K562 (cell line): Measurements from ENCODE around the gene ANKH. TPM values are rescaled to one million over a fixed set of nuclear protein-coding genes. Genes with fewer than 3 reads are reported as not detected.
A peak's percentile ranks its signal among the peaks of the same experiment; 100 is the strongest.

Experiments used
- ATAC-seq: fragments of 200-7000 bp; cut with Tn5 transposase; 3 replicates; pipeline ENCODE4 v1.9.1; 2020; ENCODE audit warnings: moderate library complexity
- BruUV-seq: library from RNA; stranded (reverse); fragments of 400-500 nt; replicated peaks from 2 replicates; lab custom pipeline; 2021; lab: Mats Ljungman, UMichigan
- CTCF ChIA-PET: fragments of 300-600 bp; formaldehyde crosslinking; extraction: SDS; loops from one replicate; lab custom pipeline; 2021; ENCODE audit warnings: low intra/inter-chr PET ratio; lab: Yijun Ruan, JAX
- POLR2A ChIA-PET: fragments of 300-600, 350-650 bp; sonication (Branson Sonifier 250); formaldehyde crosslinking; extraction: SDS; loops from one replicate; lab custom pipeline; 2021; ENCODE audit warnings: antibody characterized with exemption, inconsistent platforms; lab: Yijun Ruan, JAX
- DNase-seq, 4 experiments: peaks; one replicate each; pipeline versions ENCODE4 v3.0.0 to v3.0.0-alpha.2; 2011 to 2018; ENCODE audit warnings: low spot score in 3 of 4, mixed read lengths in 3 of 4; ENCODE audit errors: extremely low read depth in 1 of 4
- FAIRE-seq: peaks from 2 replicates; lab custom pipeline; 2011; peaks lifted over from hg19 to GRCh38; lab: Jason Lieb, UNC
- H2AFZ ChIP-seq: 2 replicates; pipeline ENCODE4 v1.6.0; 2011; ENCODE audit warnings: low read depth, low read length, control low read depth, inconsistent platforms
- H3K27ac ChIP-seq: fragments of 200-600 bp; 3 replicates; pipeline ENCODE4 v1.8.0; 2011; ENCODE audit warnings: low read depth, mild to moderate bottlenecking, control low read depth, inconsistent platforms, low read length, moderate library complexity, mixed read lengths; ENCODE audit errors: extremely low read depth
- H3K27me3 ChIP-seq, 2 experiments: fragments of 300-600 bp in 1 of 2; 2 replicates in 1 of 2; 3 replicates in 1 of 2; pipeline versions ENCODE4 v1.6.0 to v1.8.0; 2011; ENCODE audit warnings: inconsistent platforms in 2 of 2, low read length in 2 of 2, mild to moderate bottlenecking in 1 of 2, mixed read lengths in 1 of 2, moderate library complexity in 1 of 2; ENCODE audit not compliant: control insufficient read depth in 2 of 2, insufficient read depth in 2 of 2
- H3K36me3 ChIP-seq: fragments of 300-600 bp; 3 replicates; pipeline ENCODE4 v1.8.0; 2011; ENCODE audit warnings: mild to moderate bottlenecking, low read length, inconsistent platforms; ENCODE audit not compliant: control insufficient read depth, insufficient read depth
- H3K4me1 ChIP-seq, 2 experiments: fragments of 200-600 bp in 1 of 2; replicated peaks in 1 of 2; 2 replicates in 1 of 2; 3 replicates in 1 of 2; pipeline versions ENCODE4 v1.5.1 to v1.8.0; 2011; ENCODE audit warnings: inconsistent platforms in 2 of 2, low read length in 2 of 2, mild to moderate bottlenecking in 1 of 2, mixed read lengths in 1 of 2, moderate library complexity in 1 of 2; ENCODE audit not compliant: control insufficient read depth in 2 of 2, insufficient read depth in 2 of 2
- H3K4me2 ChIP-seq: 2 replicates; pipeline ENCODE4 v1.6.1; 2011; ENCODE audit warnings: low read length, control low read depth, inconsistent platforms, mixed read lengths; ENCODE audit not compliant: insufficient read depth
- H3K4me3 ChIP-seq: fragments of 200-600 bp; sonication (generic), shearing (Covaris generic); 2 replicates; pipeline ENCODE4 v1.5.1; 2016; ENCODE audit warnings: control low read depth, inconsistent platforms
- H3K79me2 ChIP-seq: fragments of 200-600 bp; 3 replicates; pipeline ENCODE4 v1.8.0; 2011; ENCODE audit warnings: low read length, inconsistent platforms; ENCODE audit not compliant: control insufficient read depth, insufficient read depth
- H3K9ac ChIP-seq, 2 experiments: 2 replicates each; pipeline versions ENCODE4 v1.6.0 to v1.6.1; 2011; ENCODE audit warnings: low read depth in 2 of 2, low read length in 2 of 2, control low read depth in 1 of 2, inconsistent platforms in 1 of 2, mild to moderate bottlenecking in 1 of 2, mixed read lengths in 1 of 2; ENCODE audit not compliant: insufficient read depth in 1 of 2
- H3K9me1 ChIP-seq: one replicate; pipeline ENCODE4 v1.6.0; 2011; ENCODE audit warnings: inconsistent platforms, mild to moderate bottlenecking, low read length, moderate library complexity; ENCODE audit not compliant: control insufficient read depth, insufficient read depth
- H3K9me3 ChIP-seq: replicated peaks from 2 replicates; pipeline ENCODE4 v1.5.1; 2011; ENCODE audit warnings: low read depth, low read length, inconsistent platforms; ENCODE audit not compliant: control insufficient read depth, insufficient read depth
- H4K20me1 ChIP-seq: replicated peaks from 2 replicates; pipeline ENCODE4 v1.6.1; 2011; ENCODE audit warnings: low read length, inconsistent platforms, mixed read lengths; ENCODE audit not compliant: control insufficient read depth, insufficient read depth
- CBX1 ChIP-seq: sonication (generic); IDR thresholded peaks from 2 replicates; pipeline ENCODE4 v1.6.1; 2016; ENCODE audit warnings: antibody characterized with exemption, low read depth, mild to moderate bottlenecking
- ESRRB ChIP-seq: fragments of 250-450 bp; sonication (Bioruptor Pico); IDR thresholded peaks from 2 replicates; pipeline ENCODE4 v1.5.0; 2020; ENCODE audit warnings: mild to moderate bottlenecking, moderate library complexity, borderline replicate concordance
- PHB ChIP-seq: fragments of 250-450 bp; sonication (Bioruptor Pico); IDR thresholded peaks from 2 replicates; pipeline ENCODE4 v1.5.0; 2021
- PRMT5 ChIP-seq: sonication (generic); formaldehyde crosslinking; IDR thresholded peaks from 2 replicates; pipeline ENCODE4 v1.5.0; 2020; ENCODE audit warnings: missing genetic modification reagents
- SAFB ChIP-seq: fragments of 200-400 bp; formaldehyde crosslinking; IDR thresholded peaks from 2 replicates; pipeline ENCODE4 v1.6.1; 2017; ENCODE audit warnings: low read depth, low read length, borderline replicate concordance
- U2AF2 ChIP-seq: fragments of 200-400 bp; formaldehyde crosslinking; optimal IDR thresholded peaks from 2 replicates; pipeline ENCODE3; 2017; ENCODE audit warnings: low read depth, mild to moderate bottlenecking, low read length
- ZNF3 ChIP-seq: fragments of 250-450 bp; sonication (Bioruptor Pico); IDR thresholded peaks from 2 replicates; pipeline ENCODE4 v1.5.0; 2021; ENCODE audit warnings: mild to moderate bottlenecking, moderate library complexity
- WGBS: fragments of 100-300 bp; shearing (Covaris generic); methylation state at CpG from one replicate; pipeline ENCODE4 v1.1.6; 2016; ENCODE audit warnings: low coverage, mixed read lengths; ENCODE audit not compliant: insufficient coverage; ENCODE audit errors: missing lambda C conversion rate; 5-methylcytosine and 5-hydroxymethylcytosine counted together
- in situ Hi-C: fragments of 300-500 bp; cut with MboI; formaldehyde crosslinking; loops from 4 replicates; pipeline ENCODE4 v1.15.0; 2018; ENCODE audit warnings: inconsistent platforms, mixed read lengths
- intact Hi-C: fragments of 100-400 bp; cut with micrococcal nuclease; formaldehyde crosslinking; loops from 2 replicates; pipeline ENCODE4 v1.14.2; 2022
- polyA plus RNA-seq, 8 experiments: library from polyadenylated mRNA; depleted of rRNA in 4 of 8; stranded (reverse) in 5 of 8; unstranded in 3 of 8; fragments of >200 nt; fragmentation: Nextera tagmentation in 2 of 8; fragmentation: Illumina TruSeq in 1 of 8; extraction: Ambion mirVana in 2 of 8; extraction: Trizol in 1 of 8; gene quantifications; 2 replicates each; pipeline versions ENCODE4 v1.2.1 to v1.2.3, GENCODE V29; 2011 to 2014; ENCODE audit warnings: inconsistent platforms in 1 of 8, missing spikeins in 1 of 8
- total RNA-seq, 7 experiments: library from RNA; depleted of rRNA in 6 of 7; stranded (reverse); fragments of >200 nt in 6 of 7; fragmentation: Illumina TruSeq in 2 of 7; extraction: Trizol in 2 of 7; gene quantifications; 2 replicates each; pipeline versions ENCODE4 v1.2.1 to v1.2.3, GENCODE V29; 2011 to 2021; ENCODE audit warnings: low replicate concordance in 1 of 7
- TF ChIP-seq, protein P1 (sequence below): fragments of 450-650 bp; IDR thresholded peaks from 2 replicates; pipeline ENCODE4 v1.6.1; 2016; ENCODE audit warnings: borderline replicate concordance

Gene ANKH
- total and polyA plus RNA-seq, 9 of the 15 experiments (the other 6 are each of a cell fraction or from before 2014, with no cell fraction given): 0.79 to 12.2 (median 4.5) TPM

GRCh38 chr5:14738050-14738449, 133.5 kb downstream of the ANKH start (continued):
- no peak for TF ChIP-seq SAFB

DNA sequence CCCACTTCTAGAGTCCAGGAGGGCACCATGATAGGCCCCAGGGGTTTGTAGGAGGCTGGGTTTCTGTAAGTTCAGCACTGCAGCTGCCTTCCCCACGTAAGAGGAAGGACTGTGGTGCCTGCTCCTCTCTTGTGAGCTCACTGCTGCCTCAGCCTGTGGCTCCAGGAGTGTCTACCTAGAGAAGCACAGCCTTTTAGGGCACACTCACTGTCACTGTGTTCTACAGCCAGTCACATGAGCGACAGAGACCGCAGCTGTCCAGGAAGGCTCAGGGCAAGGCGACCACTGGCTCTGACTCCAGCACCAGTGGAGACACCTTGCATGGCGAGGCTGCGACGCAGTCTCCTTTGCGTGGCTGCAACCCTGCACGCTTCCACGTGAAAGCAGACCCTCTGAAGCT, 134.3 kb downstream of the ANKH start:
- Histone ChIP-seq H3K9me3 (no peaks in the 10 kb centered on the region), H3K9ac (no peak overlapping the region), H3K4me2 (no peak overlapping the region), H3K36me3 (no peaks in the 10 kb centered on the region), H4K20me1 (no peaks in the 10 kb centered on the region), H3K4me1 (peaks cover 0 to 3% of the 10 kb centered on the region in 2 experiments; a peak in 1 of 5 replicates), H3K79me2 (no peaks in the 10 kb centered on the region), H3K27ac (no peak overlapping the region), H3K9me1 (no peaks in the 10 kb centered on the region), H3K27me3 (peaks cover 8 to 27% of the 10 kb centered on the region in 2 experiments; a peak in 4 of 5 replicates), H3K4me3 (no peak overlapping the region), H2AFZ (no peak overlapping the region)
- TF ChIP-seq U2AF2: no peak
- TF ChIP-seq CBX1: no peak
- no peak for TF ChIP-seq ESRRB (CRISPR knock-in tag)
- TF ChIP-seq ZNF3: no peak
- no peak for TF ChIP-seq PRMT5
- TF ChIP-seq, protein P1, sequence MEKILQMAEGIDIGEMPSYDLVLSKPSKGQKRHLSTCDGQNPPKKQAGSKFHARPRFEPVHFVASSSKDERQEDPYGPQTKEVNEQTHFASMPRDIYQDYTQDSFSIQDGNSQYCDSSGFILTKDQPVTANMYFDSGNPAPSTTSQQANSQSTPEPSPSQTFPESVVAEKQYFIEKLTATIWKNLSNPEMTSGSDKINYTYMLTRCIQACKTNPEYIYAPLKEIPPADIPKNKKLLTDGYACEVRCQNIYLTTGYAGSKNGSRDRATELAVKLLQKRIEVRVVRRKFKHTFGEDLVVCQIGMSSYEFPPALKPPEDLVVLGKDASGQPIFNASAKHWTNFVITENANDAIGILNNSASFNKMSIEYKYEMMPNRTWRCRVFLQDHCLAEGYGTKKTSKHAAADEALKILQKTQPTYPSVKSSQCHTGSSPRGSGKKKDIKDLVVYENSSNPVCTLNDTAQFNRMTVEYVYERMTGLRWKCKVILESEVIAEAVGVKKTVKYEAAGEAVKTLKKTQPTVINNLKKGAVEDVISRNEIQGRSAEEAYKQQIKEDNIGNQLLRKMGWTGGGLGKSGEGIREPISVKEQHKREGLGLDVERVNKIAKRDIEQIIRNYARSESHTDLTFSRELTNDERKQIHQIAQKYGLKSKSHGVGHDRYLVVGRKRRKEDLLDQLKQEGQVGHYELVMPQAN: no peak
- no peak for TF ChIP-seq PHB (CRISPR knock-in tag)
- CTCF ChIA-PET: no interaction called here
- DNase-seq (no peak), ATAC-seq (peak; percentile 30), FAIRE-seq (no peak)
- intact Hi-C loops: no loop called here
- POLR2A ChIA-PET: no interaction called here
- in situ Hi-C loops: no loop called here
- WGBS: 22% methylated on average over 10 of the region's 10 CpGs
- BruUV-seq: no TSS peak
